Effector memory CD4-positive, alpha-beta T cell (primary cell): Measurements from ENCODE around the gene CEP70.
"Not testable (repeated sequence)": the region's sequence is repeated elsewhere in the genome, so short reads cannot be mapped to it uniquely, and the experiment has no call there.

ENCODE experiments used
- DNase-seq, 3 donors: peaks; one replicate each; pipeline ENCODE4 v3.0.0-alpha.2; 2020
- H3K27ac ChIP-seq: 2 replicates; pipeline ENCODE4 v1.7.0; 2013; ENCODE audit warnings: mild to moderate bottlenecking, low read length, moderate library complexity; ENCODE audit not compliant: insufficient read depth, poor library complexity, severe bottlenecking
- H3K27me3 ChIP-seq: replicated peaks from 2 replicates; pipeline ENCODE4 v1.7.0; 2013; ENCODE audit warnings: mild to moderate bottlenecking, low read length; ENCODE audit not compliant: insufficient read depth, control insufficient read depth, poor library complexity, severe bottlenecking
- H3K36me3 ChIP-seq: 2 replicates; pipeline ENCODE4 v1.7.0; 2013; ENCODE audit warnings: mild to moderate bottlenecking, low read length, moderate library complexity; ENCODE audit not compliant: control insufficient read depth, insufficient read depth
- H3K4me1 ChIP-seq: 2 replicates; pipeline ENCODE4 v1.7.0; 2013; ENCODE audit warnings: low read length, mild to moderate bottlenecking; ENCODE audit not compliant: control insufficient read depth, insufficient read depth, poor library complexity, severe bottlenecking
- H3K4me3 ChIP-seq: 2 replicates; pipeline ENCODE4 v1.7.0; 2013; ENCODE audit warnings: low read length, low read depth, mild to moderate bottlenecking; ENCODE audit not compliant: insufficient read depth, poor library complexity, severe bottlenecking
- H3K9me3 ChIP-seq: 2 replicates; pipeline ENCODE4 v1.7.0; 2013; ENCODE audit warnings: mild to moderate bottlenecking, low read length, moderate library complexity; ENCODE audit not compliant: control insufficient read depth

The CEP70 gene

DNA sequence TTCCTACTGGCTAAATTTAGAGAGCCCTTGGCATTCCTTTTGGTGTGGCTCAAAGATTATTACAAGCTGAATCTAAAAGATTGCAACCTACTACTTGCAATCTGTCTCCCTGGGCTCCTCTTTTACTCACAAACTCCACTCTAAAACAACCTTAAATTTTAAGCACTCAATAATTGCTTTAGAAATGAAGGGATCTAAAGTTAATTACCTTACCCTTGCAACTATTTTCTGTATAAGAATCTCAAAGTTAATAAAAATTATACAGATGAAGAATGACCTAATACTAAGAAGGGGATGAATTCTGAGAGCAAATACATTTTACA lies 99.5 kb downstream of the CEP70 start:
- no peaks in the 10 kb centered on the region for H3K27me3 ChIP-seq
- H3K4me3 ChIP-seq = no peak overlapping the region
- H3K36me3 ChIP-seq = no peaks in the 10 kb centered on the region
- H3K27ac ChIP-seq = no peak overlapping the region
- H3K4me1 ChIP-seq = no peaks in the 10 kb centered on the region
- no peak for DNase-seq
- H3K9me3 ChIP-seq = no peaks in the 10 kb centered on the region

GRCh38 chr3:138493804-138494606 lies 100.1 kb downstream of the CEP70 start:
- Histone ChIP-seq H3K27me3 (no peaks in the 10 kb centered on the region), H3K9me3 (no peaks in the 10 kb centered on the region), H3K36me3 (no peaks in the 10 kb centered on the region), H3K4me1 (no peaks in the 10 kb centered on the region), H3K27ac (no peak overlapping the region), H3K4me3 (no peak overlapping the region)
- DNase-seq = no peak

- no peaks in the 10 kb centered on the region for H3K4me1 ChIP-seq
- no peaks in the 10 kb centered on the region for H3K27me3 ChIP-seq
- no peak overlapping the region for H3K27ac ChIP-seq
- DNase-seq = no peak
- no peaks in the 10 kb centered on the region for H3K9me3 ChIP-seq
- no peaks in the 10 kb centered on the region for H3K36me3 ChIP-seq
- H3K4me3 ChIP-seq = no peak overlapping the region
These were observed 100.9 kb downstream of the CEP70 start for GRCh38 chr3:138492980-138493675.

GRCh38 chr3:138491971-138492370 lies 102.1 kb downstream of the CEP70 start:
- no peak for DNase-seq
- Histone ChIP-seq H3K9me3 (peaks cover 6% of the 10 kb centered on the region), H3K27ac (no peak overlapping the region), H3K4me3 (no peak overlapping the region), H3K4me1 (no peaks in the 10 kb centered on the region), H3K36me3 (no peaks in the 10 kb centered on the region), H3K27me3 (no peaks in the 10 kb centered on the region)

GRCh38 chr3:138486580-138486979 lies 107.5 kb downstream of the CEP70 start:
- not testable (repeated sequence) for DNase-seq, H3K4me3 ChIP-seq, H3K27ac ChIP-seq

DNA sequence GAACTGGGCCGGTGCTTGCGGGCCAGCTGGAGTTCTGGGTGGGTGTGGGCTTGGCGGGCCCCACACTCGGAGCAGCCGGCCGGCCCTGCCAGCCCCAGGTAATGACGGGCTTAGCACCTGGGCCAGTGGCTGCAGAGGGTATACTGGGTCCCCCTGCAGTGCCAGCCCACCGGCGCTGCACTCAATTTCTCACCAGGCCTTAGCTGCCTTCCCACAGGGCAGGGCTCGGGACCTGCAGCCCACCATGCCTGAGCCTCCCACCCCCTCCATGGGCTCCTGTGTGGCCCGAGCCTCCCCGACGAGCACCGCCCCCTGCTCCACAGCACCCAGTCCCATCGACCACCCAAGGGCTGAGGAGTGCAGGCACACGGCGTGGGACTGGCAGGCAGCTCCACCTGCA lies 109.4 kb downstream of the CEP70 start:
- peaks cover 12% of the 10 kb centered on the region for H3K9me3 ChIP-seq
- DNase-seq, H3K36me3 ChIP-seq, H3K27me3 ChIP-seq, H3K4me3 ChIP-seq, H3K4me1 ChIP-seq, H3K27ac ChIP-seq: not testable (repeated sequence)

More at GRCh38 chr3:138486580-138486979, 107.5 kb downstream of the CEP70 start:
- H3K27me3 ChIP-seq, H3K4me1 ChIP-seq, H3K36me3 ChIP-seq: not testable (repeated sequence)
- peaks cover 12% of the 10 kb centered on the region for H3K9me3 ChIP-seq

DNA sequence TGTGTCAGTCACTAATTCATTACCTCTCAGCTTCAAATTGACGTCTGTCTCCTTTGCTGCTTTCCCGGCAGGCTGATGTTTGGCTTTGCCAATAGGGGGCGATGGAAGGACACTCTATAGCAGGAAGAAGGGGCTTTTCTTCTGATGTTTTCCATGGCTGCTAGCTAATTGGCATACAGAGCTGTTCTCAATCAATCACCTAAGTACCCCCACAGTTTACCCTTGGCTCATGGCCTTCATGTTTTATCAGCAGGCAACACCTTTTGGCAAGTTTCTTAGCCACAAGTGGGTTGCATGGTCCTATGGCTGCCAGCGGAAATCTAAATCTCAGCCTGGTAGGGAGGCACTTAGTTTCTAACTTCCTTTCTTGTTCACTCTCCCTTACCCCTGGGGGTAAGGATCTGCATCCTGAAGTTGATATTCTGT lies 114.6 kb downstream of the CEP70 start:
- H3K36me3 ChIP-seq = no peaks in the 10 kb centered on the region
- no peaks in the 10 kb centered on the region for H3K27me3 ChIP-seq
- H3K4me3 ChIP-seq = no peak overlapping the region
- no peaks in the 10 kb centered on the region for H3K9me3 ChIP-seq
- no peaks in the 10 kb centered on the region for H3K4me1 ChIP-seq
- no peak for DNase-seq
- H3K27ac ChIP-seq = no peak overlapping the region

DNA sequence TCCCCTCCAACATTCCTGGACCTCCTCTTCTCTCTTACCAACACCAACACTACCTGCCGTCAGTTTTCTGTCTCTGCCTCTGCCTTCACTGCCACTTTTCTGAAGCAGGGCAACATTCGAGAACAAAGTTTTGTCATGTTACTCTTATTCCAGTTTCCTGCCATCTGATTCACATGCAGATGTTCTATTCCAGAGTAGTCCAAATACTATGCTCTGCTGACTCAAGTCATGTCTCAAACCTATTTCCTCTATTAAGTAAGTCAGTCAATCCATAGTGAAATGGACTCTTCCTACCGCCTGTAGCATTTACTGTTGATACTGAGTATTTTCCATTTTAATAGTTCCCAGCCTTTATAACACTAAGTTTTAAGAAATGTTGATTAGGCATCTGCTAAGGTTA lies 116.3 kb downstream of the CEP70 start:
- Histone ChIP-seq H3K36me3 (no peaks in the 10 kb centered on the region), H3K4me1 (no peaks in the 10 kb centered on the region), H3K4me3 (no peak overlapping the region), H3K27me3 (no peaks in the 10 kb centered on the region), H3K9me3 (no peaks in the 10 kb centered on the region), H3K27ac (no peak overlapping the region)
- DNase-seq = no peak

GRCh38 chr3:138477120-138477519 lies 116.9 kb downstream of the CEP70 start:
- no peaks in the 10 kb centered on the region for H3K36me3 ChIP-seq
- H3K27ac ChIP-seq = no peak overlapping the region
- no peaks in the 10 kb centered on the region for H3K9me3 ChIP-seq
- no peak for DNase-seq
- H3K27me3 ChIP-seq = no peaks in the 10 kb centered on the region
- H3K4me3 ChIP-seq = no peak overlapping the region
- H3K4me1 ChIP-seq = no peaks in the 10 kb centered on the region

- H3K9me3 ChIP-seq = no peaks in the 10 kb centered on the region
- no peak overlapping the region for H3K4me3 ChIP-seq
- H3K27me3 ChIP-seq = no peaks in the 10 kb centered on the region
- H3K27ac ChIP-seq = no peak overlapping the region
- no peaks in the 10 kb centered on the region for H3K4me1 ChIP-seq
- DNase-seq = no peak
- no peaks in the 10 kb centered on the region for H3K36me3 ChIP-seq
These were observed 117.5 kb downstream of the CEP70 start for GRCh38 chr3:138476526-138476925.
